Neuron (in vitro differentiated cells): ENCODE results near the gene RAX2.

Experiments
- H2AFZ ChIP-seq: one replicate; pipeline ENCODE4 v1.6.1; 2013; ENCODE audit warnings: low read depth, mild to moderate bottlenecking, inconsistent platforms, low read length, moderate library complexity
- H3K27me3 ChIP-seq: one replicate; pipeline ENCODE4 v1.6.1; 2013; ENCODE audit warnings: low read length; ENCODE audit not compliant: insufficient read depth
- H3K36me3 ChIP-seq: one replicate; pipeline ENCODE4 v1.6.1; 2013; ENCODE audit warnings: low read length; ENCODE audit not compliant: insufficient read depth
- H3K4me1 ChIP-seq: one replicate; pipeline ENCODE4 v1.6.1; 2013; ENCODE audit warnings: low read length; ENCODE audit not compliant: insufficient read depth
- H3K4me3 ChIP-seq: 2 replicates; pipeline ENCODE4 v1.5.1; 2013; ENCODE audit warnings: mild to moderate bottlenecking, low read length, moderate library complexity
- H3K9me3 ChIP-seq: one replicate; pipeline ENCODE4 v1.6.1; 2013; ENCODE audit warnings: low read length

Gene RAX2

DNA sequence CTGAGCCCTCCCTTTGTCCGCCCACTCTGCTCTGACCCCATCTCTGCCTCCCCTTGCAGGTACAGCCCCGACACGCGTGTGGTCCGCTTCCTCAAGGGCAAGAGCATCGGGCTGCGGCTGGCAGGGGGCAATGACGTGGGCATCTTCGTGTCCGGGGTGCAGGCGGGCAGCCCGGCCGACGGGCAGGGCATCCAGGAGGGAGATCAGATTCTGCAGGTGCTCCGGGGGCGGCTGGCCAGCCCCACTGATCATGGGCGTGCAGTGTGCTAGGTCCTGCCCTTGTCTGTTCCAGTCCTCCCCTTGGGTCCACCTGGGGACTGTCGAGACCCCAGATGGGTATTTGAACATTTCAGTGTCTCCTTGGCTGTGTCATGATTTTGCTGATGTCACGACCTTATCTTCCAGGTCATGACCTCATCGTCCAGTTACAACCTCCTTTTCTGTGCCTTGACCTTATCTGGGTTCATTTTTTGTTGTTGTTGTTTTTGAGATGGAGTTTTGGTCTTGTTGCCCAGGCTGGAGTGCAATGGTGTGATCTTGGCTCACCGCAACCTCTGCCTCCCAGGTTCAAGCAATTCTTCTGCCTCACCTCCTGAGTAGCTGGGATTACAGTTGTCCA lies 35.8 kb downstream of the RAX2 start:
- Histone ChIP-seq H3K27me3 (peaks cover 4% of the 10 kb centered on the region), H3K4me3 (no peak overlapping the region), H3K36me3 (no peaks in the 10 kb centered on the region), H2AFZ (no peak overlapping the region), H3K9me3 (no peaks in the 10 kb centered on the region), H3K4me1 (no peaks in the 10 kb centered on the region)

DNA sequence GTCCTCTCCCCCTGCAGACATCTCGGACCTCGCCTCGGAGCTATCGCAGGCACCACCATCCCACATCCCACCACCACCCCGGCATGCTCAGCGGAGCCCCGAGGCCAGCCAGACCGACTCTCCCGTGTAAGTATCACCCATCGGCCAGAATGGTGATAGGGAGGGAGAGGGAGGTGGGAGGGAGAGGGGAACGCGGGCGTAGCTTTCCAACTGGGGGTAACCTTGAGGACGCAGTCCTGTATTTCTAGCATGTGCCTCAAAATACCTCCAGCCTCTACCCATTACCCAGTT lies 37.8 kb downstream of the RAX2 start:
- no peak overlapping the region for H3K4me3 ChIP-seq
- H3K27me3 ChIP-seq = peaks cover 4% of the 10 kb centered on the region

DNA sequence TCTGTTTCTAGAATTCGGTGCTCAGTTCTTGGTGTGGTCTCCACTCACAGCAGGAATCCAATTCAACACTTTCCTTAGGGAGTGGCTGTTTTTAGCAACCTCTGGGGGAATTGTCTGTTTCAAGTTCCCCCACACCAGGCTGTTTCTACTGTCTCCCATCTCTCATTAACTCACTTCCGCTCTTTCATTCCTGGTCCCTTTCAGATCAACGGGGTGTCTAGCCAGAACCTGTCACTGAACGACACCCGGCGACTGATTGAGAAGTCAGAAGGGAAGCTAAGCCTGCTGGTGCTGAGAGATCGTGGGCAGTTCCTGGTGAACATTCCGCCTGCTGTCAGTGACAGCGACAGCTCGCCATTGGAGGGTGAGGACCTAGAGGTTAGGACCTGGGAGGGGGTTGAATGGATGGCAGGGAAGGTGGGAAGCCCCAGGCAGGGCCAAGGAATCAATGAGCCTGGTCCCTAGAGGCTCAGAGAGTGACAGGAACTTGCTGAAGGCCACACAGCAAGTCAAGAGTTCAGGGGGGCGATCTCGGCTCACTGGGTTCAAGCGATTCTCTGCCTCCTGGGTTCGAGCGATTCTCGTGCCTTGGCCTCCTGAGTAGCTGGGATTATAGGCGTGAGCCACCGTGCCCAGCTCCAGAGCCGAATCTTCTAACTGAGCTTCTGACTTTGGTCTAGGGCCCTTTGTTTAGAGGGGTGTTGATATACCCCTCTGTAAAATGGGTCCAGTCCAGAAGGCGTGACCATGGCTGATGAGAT lies 38.3 kb downstream of the RAX2 start:
- Histone ChIP-seq H3K4me1 (no peaks in the 10 kb centered on the region), H2AFZ (no peak overlapping the region), H3K27me3 (peaks cover 4% of the 10 kb centered on the region), H3K36me3 (no peaks in the 10 kb centered on the region), H3K4me3 (no peak overlapping the region), H3K9me3 (no peaks in the 10 kb centered on the region)

More for the DNA sequence above, 37.8 kb downstream of the RAX2 start:
- no peak overlapping the region for H2AFZ ChIP-seq
- H3K9me3 ChIP-seq = no peaks in the 10 kb centered on the region
- H3K36me3 ChIP-seq = no peaks in the 10 kb centered on the region
- H3K4me1 ChIP-seq = no peaks in the 10 kb centered on the region

DNA sequence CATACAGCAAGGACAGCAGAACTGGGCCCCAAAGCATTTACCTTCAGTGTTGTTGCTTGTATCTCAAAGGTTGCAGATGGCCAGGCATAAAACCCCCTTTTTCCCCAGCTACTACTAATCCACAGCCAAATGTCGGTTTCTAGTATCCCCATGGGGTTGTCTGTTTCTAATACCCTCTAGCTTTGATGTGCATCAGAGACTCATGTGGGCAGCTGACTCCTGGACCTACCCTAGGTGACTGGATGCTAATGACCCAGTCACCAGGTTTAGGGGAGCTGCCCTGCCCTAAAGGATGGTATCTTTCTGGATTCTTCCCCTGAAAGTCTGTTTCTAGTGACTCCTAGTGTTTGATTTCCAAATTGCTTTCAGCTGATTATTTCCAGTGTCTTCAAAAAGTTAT lies 39.9 kb downstream of the RAX2 start:
- Histone ChIP-seq H3K4me3 (no peak overlapping the region), H3K27me3 (peaks cover 4% of the 10 kb centered on the region), H3K9me3 (no peaks in the 10 kb centered on the region), H3K4me1 (no peaks in the 10 kb centered on the region), H2AFZ (no peak overlapping the region), H3K36me3 (no peaks in the 10 kb centered on the region)

DNA sequence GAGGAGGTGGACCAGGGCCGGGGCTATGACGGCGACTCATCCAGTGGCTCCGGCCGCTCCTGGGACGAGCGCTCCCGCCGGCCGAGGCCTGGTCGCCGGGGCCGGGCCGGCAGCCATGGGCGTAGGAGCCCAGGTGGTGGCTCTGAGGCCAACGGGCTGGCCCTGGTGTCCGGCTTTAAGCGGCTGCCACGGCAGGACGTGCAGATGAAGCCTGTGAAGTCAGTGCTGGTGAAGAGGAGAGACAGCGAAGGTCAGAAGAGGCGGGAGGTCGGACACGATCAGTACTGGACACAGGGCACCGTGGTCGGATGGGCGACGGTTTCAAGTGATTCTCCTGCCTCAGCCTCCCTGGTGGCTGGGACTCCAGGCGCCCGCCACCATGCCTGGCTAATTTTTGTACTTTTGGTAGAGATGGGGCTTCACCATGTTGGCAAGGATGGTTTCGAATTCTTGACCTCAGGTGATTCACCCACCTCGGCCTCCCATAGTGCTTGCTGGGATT lies 41.5 kb downstream of the RAX2 start:
- Histone ChIP-seq H3K27me3 (no peaks in the 10 kb centered on the region), H3K4me3 (no peak overlapping the region), H3K36me3 (no peaks in the 10 kb centered on the region), H3K9me3 (no peaks in the 10 kb centered on the region), H2AFZ (no peak overlapping the region), H3K4me1 (no peaks in the 10 kb centered on the region)

DNA sequence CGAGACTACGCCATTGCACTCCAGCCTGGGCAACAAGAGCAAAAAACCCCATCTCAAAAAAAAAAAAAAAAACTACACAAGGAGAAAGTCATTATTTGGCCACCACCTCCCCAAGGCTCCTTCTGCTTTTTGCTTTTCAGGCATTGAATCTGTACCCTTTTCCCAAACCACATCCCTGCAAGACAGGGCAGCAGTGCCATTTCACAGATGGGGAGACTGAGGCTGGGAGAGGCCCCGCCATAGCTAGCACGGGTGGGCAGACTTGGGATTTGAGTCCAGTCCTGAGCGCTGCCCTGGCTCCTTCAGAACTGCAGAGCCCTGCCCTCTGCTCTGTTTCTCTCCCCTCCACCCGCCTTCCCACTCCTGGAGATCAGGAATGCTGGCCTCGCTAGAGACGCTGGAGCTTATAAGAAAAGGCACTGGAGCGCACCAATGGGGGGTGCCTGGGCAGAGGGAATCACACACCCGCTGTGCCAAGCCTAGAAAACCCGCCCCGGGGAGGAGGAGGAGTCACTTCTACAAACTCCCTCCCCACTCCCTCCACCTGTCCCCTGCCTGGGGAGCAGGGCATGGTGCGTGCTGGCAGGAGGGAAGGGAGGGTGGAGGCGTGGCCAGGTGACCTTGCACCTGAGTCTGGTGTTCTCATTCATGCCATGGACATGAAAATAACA lies 46.3 kb downstream of the RAX2 start:
- Histone ChIP-seq H3K4me3 (no peak overlapping the region), H3K9me3 (no peaks in the 10 kb centered on the region), H3K36me3 (no peaks in the 10 kb centered on the region), H3K27me3 (peaks cover 18% of the 10 kb centered on the region), H2AFZ (no peak overlapping the region), H3K4me1 (no peaks in the 10 kb centered on the region)

DNA sequence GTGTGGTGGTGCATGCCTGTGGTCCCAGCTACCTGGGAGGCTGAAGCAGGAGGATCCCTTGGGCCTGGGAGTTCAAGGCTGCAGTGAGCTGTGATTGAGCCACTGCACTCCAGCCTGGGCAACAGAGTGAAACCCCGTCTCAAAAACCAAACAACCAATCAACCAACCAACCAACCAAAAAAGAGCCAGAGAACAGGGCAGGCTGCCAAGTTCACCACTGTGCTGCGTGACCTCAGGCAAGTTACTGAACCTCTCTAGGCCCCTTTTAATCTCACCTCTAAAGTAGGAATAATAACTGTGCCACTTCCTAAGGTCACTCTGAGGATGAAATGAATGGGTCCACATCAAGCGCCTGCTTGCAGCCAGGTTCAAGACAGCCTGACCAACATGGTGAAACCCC lies 46.9 kb downstream of the RAX2 start:
- Histone ChIP-seq H3K27me3 (peaks cover 18% of the 10 kb centered on the region), H3K4me3 (no peak overlapping the region), H3K36me3 (no peaks in the 10 kb centered on the region), H2AFZ (no peak overlapping the region), H3K9me3 (no peaks in the 10 kb centered on the region), H3K4me1 (no peaks in the 10 kb centered on the region)

DNA sequence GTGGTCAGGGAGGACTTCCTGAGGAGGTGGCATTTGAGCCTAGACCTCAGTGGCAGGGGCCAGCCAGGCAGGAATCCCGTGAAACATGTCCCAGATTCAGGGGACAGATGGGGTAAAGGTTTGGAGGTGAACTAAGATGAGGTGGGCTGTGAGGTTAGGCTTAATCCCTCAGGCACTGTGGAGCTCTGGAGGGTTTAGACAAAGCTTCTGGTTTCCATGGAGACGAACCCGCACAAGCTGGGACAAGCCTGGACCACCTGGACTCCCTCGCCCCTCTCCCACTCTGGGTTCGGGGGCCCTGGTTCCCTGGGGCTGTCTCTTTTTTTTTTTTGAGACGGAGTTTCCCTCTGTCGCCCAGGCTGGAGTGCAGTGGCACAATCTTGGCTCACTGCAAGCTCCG lies 48.1 kb downstream of the RAX2 start:
- H3K36me3 ChIP-seq = no peaks in the 10 kb centered on the region
- H3K4me1 ChIP-seq = no peaks in the 10 kb centered on the region
- H3K9me3 ChIP-seq = no peaks in the 10 kb centered on the region
- peaks cover 18% of the 10 kb centered on the region for H3K27me3 ChIP-seq
- no peak overlapping the region for H3K4me3 ChIP-seq
- H2AFZ ChIP-seq = no peak overlapping the region

DNA sequence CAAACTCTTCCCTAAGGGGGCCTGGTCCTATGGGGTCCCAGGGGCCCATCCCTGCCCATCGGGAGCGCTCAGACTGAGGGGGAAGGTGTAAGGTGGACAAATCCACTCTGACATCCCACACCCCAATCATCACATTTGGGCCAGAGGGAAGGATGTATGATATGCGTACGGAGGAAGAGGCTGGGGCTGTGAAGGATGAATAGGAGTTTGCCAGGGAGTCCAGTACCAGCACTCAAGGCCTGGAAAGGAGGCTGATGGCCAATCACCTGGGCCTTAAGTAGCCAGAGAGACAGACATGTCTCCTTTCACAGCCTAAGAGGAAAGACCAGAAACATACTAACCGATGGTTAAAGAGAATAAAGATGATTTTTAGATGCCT lies 48.9 kb downstream of the RAX2 start:
- Histone ChIP-seq H3K36me3 (no peaks in the 10 kb centered on the region), H3K4me3 (no peak overlapping the region), H3K4me1 (no peaks in the 10 kb centered on the region), H3K27me3 (peaks cover 18% of the 10 kb centered on the region), H2AFZ (no peak overlapping the region), H3K9me3 (no peaks in the 10 kb centered on the region)

DNA sequence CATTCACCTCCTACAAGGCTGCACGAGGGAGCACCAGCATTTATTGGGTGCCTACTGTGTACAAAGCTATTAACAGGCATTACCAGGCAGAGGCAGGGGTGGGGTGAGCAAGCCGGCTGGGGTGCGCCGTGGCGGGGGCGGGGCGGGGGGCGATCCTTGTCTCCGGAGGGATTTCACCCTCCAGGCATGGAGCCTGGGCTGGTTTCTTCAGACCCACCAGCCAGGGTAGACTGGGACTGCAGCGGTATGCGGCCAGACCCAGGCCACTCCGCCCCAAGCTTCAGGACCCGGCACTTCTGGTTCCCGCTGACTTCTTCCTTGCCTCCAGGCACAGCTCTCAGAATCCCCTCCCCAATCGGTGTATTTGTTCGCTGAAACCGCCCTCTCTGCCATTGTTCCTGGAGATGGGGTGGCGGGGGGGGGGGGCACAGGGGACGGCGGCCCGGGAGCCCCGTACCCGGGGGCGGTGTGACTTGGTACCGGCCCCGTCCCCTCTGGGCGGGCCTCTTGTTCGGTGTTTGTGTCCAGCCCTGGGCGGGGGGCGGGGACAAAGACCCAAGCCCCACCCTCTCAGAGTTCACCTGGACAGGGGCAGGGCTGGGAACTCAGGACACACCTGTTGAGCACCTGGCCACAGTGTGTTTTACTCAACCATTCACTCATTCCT lies 49.5 kb downstream of the RAX2 start:
- no peaks in the 10 kb centered on the region for H3K4me1 ChIP-seq
- no peaks in the 10 kb centered on the region for H3K9me3 ChIP-seq
- no peak overlapping the region for H3K4me3 ChIP-seq
- H3K36me3 ChIP-seq = no peaks in the 10 kb centered on the region
- H3K27me3 ChIP-seq = peaks cover 18% of the 10 kb centered on the region
- H2AFZ ChIP-seq = no peak overlapping the region

DNA sequence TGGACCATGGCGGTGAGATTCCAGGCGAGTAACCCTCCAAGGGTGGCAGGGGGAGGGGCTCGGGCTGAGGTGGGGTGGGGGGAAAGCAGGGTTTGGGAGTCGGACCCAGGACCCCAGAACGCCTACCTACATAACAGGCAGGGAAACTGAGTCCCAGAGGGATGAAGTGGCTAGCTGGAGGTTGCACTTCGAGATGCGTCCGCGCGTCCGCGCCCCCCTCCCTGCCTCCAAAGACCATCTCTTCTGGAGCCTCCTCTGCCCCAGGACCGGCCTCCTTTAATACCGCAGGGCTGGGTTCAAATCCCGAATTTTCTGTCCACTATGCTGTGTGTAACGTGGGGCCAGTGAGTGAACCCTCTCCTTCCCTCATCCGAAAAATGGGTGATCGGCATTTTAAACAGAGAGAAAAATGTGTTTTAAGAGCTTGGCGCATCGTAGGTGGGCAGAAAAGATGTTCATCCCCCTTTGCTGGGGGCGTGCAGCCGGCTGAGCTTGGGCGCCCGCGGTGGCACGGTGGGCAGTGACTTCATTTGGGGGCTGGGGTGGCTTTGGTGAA lies 50.1 kb downstream of the RAX2 start:
- no peaks in the 10 kb centered on the region for H3K9me3 ChIP-seq
- peaks cover 18% of the 10 kb centered on the region for H3K27me3 ChIP-seq
- H3K36me3 ChIP-seq = no peaks in the 10 kb centered on the region
- no peak overlapping the region for H3K4me3 ChIP-seq
- H3K4me1 ChIP-seq = no peaks in the 10 kb centered on the region
- H2AFZ ChIP-seq = no peak overlapping the region

DNA sequence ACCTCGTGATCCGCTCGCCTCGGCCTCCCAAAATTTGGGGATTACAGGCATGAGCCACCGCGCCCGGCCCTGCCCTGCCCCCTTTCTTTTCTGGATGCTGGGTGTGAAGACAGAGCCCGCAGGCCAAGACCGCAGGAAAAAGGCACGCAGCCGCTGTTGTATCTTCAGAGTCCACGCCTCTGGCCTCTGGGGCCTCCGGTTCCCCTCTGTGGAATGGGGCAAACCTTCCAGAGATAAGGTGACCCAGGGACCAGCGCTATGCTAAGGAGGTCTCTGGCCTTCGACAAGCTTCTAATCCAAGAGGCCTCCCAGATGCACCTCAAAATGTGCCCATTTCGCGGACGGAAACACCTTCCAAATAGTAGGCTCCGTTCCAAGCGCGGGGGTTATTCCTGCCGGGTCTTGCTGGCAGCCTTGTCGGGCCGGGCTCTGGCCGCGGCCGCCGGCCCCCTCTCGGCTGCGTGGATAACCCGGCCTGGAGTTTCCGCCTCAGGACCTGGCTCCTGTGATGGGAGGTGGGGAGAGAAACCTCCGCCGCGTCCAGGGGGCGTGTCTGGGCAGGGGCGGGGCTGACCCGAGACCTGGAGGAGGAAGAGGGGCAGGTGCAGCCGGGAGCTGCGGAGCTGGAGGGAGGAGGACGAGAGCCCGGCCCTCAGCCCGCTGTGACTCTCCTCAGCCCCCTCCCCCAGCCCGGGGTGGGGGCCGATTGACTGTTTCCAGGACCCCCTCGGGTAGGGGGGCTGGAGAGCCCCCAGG lies 50.7 kb downstream of the RAX2 start:
- Histone ChIP-seq H3K27me3 (peaks cover 18% of the 10 kb centered on the region), H3K4me3 (no peak overlapping the region), H2AFZ (no peak overlapping the region), H3K36me3 (no peaks in the 10 kb centered on the region), H3K9me3 (no peaks in the 10 kb centered on the region), H3K4me1 (no peaks in the 10 kb centered on the region)
